Stimulated activated naive CD8-positive, alpha-beta T cell treated with anti-CD3 and anti-CD28 coated beads, Interleukin-15, amount 100 ng/mL, for 72 hours (primary cell): ENCODE data around the gene MYRFL.

Source experiments
- ATAC-seq: fragments of 150-1000 bp; cut with Tn5 transposase; 2 replicates; pipeline ENCODE4 v1.10.0; 2021; ENCODE audit warnings: mild to moderate bottlenecking, moderate library complexity
- DNase-seq, 2 donors: peaks; one replicate each; pipeline ENCODE4 v3.0.0; 2021 to 2022
- H3K27ac Mint-ChIP-seq, 2 donors: one replicate each; pipeline ENCODE4 v1.8.0; 2022; ENCODE audit warnings: mild to moderate bottlenecking in 2 of 2, mixed read lengths in 2 of 2, moderate library complexity in 2 of 2
- H3K27me3 Mint-ChIP-seq: one replicate; pipeline ENCODE4 v1.8.0; 2022; ENCODE audit warnings: mixed read lengths
- H3K4me1 Mint-ChIP-seq: one replicate; pipeline ENCODE4 v1.8.0; 2022; ENCODE audit warnings: mild to moderate bottlenecking, mixed read lengths
- H3K4me3 Mint-ChIP-seq, 2 donors: one replicate each; pipeline ENCODE4 v1.8.0; 2022; ENCODE audit warnings: mild to moderate bottlenecking in 2 of 2, mixed read lengths in 2 of 2, moderate library complexity in 1 of 2
- H3K9me3 Mint-ChIP-seq, 2 donors: one replicate each; pipeline ENCODE4 v1.8.0; 2022; ENCODE audit warnings: mixed read lengths in 2 of 2

MYRFL gene

DNA sequence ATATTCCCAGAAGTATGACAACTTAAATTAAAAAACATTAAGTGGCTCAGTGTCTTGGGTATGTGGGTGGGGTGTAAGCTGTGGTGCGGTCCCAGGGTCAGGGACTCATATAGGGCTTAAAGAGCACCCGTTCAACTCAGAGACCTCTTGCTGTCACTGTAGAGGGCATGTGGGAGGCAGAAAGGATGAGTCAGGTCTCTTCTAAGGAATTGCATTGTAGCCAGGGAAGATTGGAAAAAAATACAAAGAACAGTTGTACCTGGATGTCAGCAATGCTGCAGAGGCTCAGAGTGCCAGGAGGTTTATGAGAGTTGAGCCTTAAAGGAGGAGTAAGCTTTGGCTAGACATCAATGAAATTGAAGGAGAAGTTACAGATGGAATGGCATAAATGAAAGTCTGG is 104.1 kb downstream of the MYRFL start:
- ATAC-seq: no peak
- Mint-ChIP-seq H3K27ac (peak overlapping the region in 1 of 2 donors; percentile 27), H3K27me3 (peaks cover 25% of the 10 kb centered on the region), H3K9me3 (no peaks in the 10 kb centered on the region), H3K4me3 (no peak overlapping the region), H3K4me1 (no peaks in the 10 kb centered on the region)
- no peak for DNase-seq

DNA sequence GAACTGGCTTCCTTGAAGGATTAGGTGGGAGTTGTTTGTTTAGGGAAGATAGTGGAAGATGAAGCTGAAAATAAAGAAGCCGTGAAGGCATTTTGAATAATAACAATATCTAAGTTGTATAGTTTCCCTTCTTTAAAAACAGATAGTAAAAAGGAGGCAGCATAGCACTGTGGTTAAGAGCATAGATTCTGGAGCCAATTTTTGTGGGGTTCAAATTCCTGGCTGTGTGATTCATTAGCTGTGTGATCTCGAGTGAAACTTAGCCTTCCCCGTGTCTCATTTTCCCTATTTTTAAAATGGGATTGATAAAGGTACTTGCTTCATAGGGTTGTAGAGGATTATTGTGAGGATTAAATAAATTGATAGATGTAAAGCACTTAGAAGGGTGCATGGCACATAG is 104.5 kb downstream of the MYRFL start:
- Mint-ChIP-seq H3K4me3 (no peak overlapping the region), H3K27me3 (peaks cover 28% of the 10 kb centered on the region), H3K9me3 (no peaks in the 10 kb centered on the region), H3K4me1 (no peaks in the 10 kb centered on the region), H3K27ac (no peak overlapping the region)
- no peak for ATAC-seq
- DNase-seq: no peak

DNA sequence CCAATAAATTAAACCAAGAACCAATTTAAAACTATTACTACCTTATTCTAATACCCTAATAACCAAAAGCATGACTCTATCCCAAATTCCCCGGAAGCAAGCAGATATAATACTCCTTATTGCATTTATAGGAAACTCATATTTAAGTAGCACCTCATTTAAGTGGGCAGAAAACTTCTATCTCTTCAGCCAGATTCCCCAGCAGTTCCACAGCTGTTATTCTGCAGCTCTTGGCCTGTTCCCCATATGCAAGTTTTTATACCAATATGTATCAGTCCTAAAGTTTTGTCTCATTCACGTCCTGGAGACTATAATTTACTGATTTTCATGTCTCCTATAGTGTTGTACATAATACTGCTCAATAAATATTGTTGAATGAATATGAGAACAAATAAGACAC is 106.5 kb downstream of the MYRFL start:
- no peak for ATAC-seq
- H3K27ac Mint-ChIP-seq: no peak overlapping the region
- peaks cover 12% of the 10 kb centered on the region for H3K27me3 Mint-ChIP-seq
- no peaks in the 10 kb centered on the region for H3K4me1 Mint-ChIP-seq
- H3K9me3 Mint-ChIP-seq: no peaks in the 10 kb centered on the region
- no peak for DNase-seq
- H3K4me3 Mint-ChIP-seq: no peak overlapping the region

- ATAC-seq: no peak
- Mint-ChIP-seq H3K4me1 (no peaks in the 10 kb centered on the region), H3K27ac (no peak overlapping the region), H3K27me3 (peaks cover 12% of the 10 kb centered on the region), H3K9me3 (no peaks in the 10 kb centered on the region), H3K4me3 (no peak overlapping the region)
- DNase-seq: no peak
Observed at GRCh38 chr12:69932154-69932553, 107.1 kb downstream of the MYRFL start.

GRCh38 chr12:69932676-69933552 is 107.9 kb downstream of the MYRFL start:
- H3K4me1 Mint-ChIP-seq: no peaks in the 10 kb centered on the region
- no peak overlapping the region for H3K4me3 Mint-ChIP-seq
- H3K27ac Mint-ChIP-seq: no peak overlapping the region
- DNase-seq: no peak
- H3K27me3 Mint-ChIP-seq: peaks cover 12% of the 10 kb centered on the region
- no peak for ATAC-seq
- no peaks in the 10 kb centered on the region for H3K9me3 Mint-ChIP-seq

GRCh38 chr12:69934011-69934410 is 109.0 kb downstream of the MYRFL start:
- Mint-ChIP-seq H3K9me3 (no peaks in the 10 kb centered on the region), H3K4me3 (no peak overlapping the region), H3K27ac (peak overlapping the region; percentile 39 to 87), H3K4me1 (no peaks in the 10 kb centered on the region), H3K27me3 (peaks cover 12% of the 10 kb centered on the region)
- ATAC-seq: no peak
- DNase-seq: no peak

- no peaks in the 10 kb centered on the region for H3K9me3 Mint-ChIP-seq
- no peak for ATAC-seq
- H3K27ac Mint-ChIP-seq: no peak overlapping the region
- no peak for DNase-seq
- no peaks in the 10 kb centered on the region for H3K4me1 Mint-ChIP-seq
- H3K27me3 Mint-ChIP-seq: peaks cover 12% of the 10 kb centered on the region
- no peak overlapping the region for H3K4me3 Mint-ChIP-seq
Observed at GRCh38 chr12:69935651-69936100, 110.6 kb downstream of the MYRFL start.

DNA sequence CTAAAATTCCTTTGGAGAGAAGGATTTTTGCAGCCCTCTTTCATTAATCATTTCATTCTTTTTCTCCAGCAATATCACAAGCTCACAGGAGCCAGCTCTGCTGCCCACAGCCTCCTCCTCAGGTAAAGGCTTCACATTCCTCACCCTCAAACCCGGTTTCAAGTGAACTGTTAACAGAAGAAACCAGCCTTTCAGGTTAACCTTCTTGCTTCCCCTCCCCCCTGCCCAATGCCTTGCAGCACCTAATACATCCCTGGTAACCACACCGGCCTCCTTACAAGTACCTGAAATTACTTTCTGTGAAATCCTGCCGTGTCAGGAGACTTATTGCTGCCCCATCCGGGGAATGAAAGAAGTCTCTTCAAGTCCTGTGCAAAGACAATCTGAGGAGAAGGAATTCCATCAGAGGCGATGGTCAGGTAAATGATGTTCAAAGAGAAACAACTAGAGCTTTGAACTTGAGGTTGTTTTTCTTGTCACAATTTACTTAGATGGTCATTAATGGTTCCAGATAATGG is 111.2 kb downstream of the MYRFL start:
- no peak overlapping the region for H3K27ac Mint-ChIP-seq
- no peak for ATAC-seq
- H3K9me3 Mint-ChIP-seq: no peaks in the 10 kb centered on the region

DNA sequence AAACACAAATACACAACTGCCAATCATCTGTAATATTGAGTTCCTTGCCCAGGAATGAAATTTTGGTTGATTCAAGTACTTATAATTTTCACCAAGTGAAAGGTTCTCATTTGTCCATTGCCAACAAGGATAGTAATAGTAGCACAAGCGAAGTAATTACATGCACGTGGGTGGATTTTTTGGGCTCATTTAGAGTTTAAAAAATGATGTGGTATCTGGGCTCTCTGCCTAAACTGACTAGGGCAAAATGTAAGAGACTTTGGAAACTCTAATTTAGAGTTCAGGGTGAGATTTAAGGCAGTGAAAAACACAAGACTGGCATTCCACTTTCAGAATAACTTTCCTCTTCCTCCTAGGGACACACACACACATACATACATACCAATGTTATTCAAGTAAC is 111.7 kb downstream of the MYRFL start:
- Mint-ChIP-seq H3K27me3 (peaks cover 12% of the 10 kb centered on the region), H3K9me3 (no peaks in the 10 kb centered on the region), H3K4me3 (no peak overlapping the region), H3K27ac (no peak overlapping the region), H3K4me1 (no peaks in the 10 kb centered on the region)
- ATAC-seq (no peak), DNase-seq (no peak)

More for the DNA sequence above, 111.2 kb downstream of the MYRFL start:
- H3K4me1 Mint-ChIP-seq: no peaks in the 10 kb centered on the region
- DNase-seq: no peak
- H3K27me3 Mint-ChIP-seq: peaks cover 12% of the 10 kb centered on the region
- H3K4me3 Mint-ChIP-seq: no peak overlapping the region

DNA sequence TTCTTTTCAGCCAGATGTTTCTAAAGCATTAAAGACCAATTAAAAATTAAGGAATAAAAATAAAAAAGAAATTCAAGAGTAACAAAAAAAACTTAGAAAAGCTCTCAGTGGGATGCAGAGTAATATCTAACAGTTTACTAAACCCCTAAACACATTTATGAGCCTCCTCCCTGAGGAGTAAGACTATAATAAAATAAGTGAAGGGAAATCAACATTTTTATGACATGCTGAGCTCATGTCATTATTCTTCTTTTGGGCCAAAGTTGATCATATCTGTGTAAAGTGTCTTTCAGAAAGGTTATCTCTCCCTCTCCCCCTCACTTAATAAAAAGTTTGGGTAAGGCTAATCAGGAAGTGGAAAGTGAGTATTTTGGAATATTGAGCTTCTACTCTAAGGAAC is 122.1 kb downstream of the MYRFL start:
- Mint-ChIP-seq H3K27ac (no peak overlapping the region), H3K27me3 (no peaks in the 10 kb centered on the region), H3K4me3 (no peak overlapping the region), H3K4me1 (no peaks in the 10 kb centered on the region), H3K9me3 (no peaks in the 10 kb centered on the region)
- DNase-seq: no peak
- ATAC-seq: no peak

GRCh38 chr12:69947897-69948296 is 122.9 kb downstream of the MYRFL start:
- Mint-ChIP-seq H3K4me3 (no peak overlapping the region), H3K27me3 (no peaks in the 10 kb centered on the region), H3K4me1 (no peaks in the 10 kb centered on the region), H3K9me3 (no peaks in the 10 kb centered on the region), H3K27ac (no peak overlapping the region)
- ATAC-seq (no peak), DNase-seq (no peak)

DNA sequence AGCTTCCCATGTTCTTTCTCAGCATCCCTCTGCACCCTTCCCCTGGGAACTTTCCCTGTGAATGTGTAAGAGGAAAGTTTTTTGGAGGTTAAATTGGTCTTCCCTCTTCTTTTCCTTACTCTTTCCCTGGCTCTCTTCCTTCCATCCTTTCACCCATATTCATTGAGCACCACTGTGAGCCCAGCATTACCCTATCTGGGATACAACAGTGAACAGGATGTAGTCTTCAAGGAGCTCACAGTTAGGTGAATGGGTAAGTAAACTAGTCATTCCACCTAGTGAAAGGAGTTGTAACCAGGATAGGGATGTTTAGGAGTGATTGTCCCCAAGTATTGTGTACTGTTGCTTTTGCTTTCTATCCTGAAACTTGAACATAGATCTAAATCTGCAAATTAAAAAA is 123.8 kb downstream of the MYRFL start:
- H3K4me1 Mint-ChIP-seq: no peaks in the 10 kb centered on the region
- no peaks in the 10 kb centered on the region for H3K27me3 Mint-ChIP-seq
- ATAC-seq (no peak), DNase-seq (no peak)
- peak overlapping the region in 1 of 2 donors; percentile 75 for H3K27ac Mint-ChIP-seq
- no peaks in the 10 kb centered on the region for H3K9me3 Mint-ChIP-seq
- H3K4me3 Mint-ChIP-seq: no peak overlapping the region

- Mint-ChIP-seq H3K9me3 (no peaks in the 10 kb centered on the region), H3K27ac (no peak overlapping the region), H3K27me3 (no peaks in the 10 kb centered on the region), H3K4me1 (no peaks in the 10 kb centered on the region), H3K4me3 (no peak overlapping the region)
- no peak for DNase-seq
- no peak for ATAC-seq
Observed at GRCh38 chr12:69949311-69950002, 124.4 kb downstream of the MYRFL start.

GRCh38 chr12:69951108-69951507 is 126.1 kb downstream of the MYRFL start:
- H3K4me3 Mint-ChIP-seq: no peak overlapping the region
- no peak overlapping the region for H3K27ac Mint-ChIP-seq
- DNase-seq: no peak
- no peaks in the 10 kb centered on the region for H3K4me1 Mint-ChIP-seq
- no peak for ATAC-seq
- H3K27me3 Mint-ChIP-seq: no peaks in the 10 kb centered on the region
- no peaks in the 10 kb centered on the region for H3K9me3 Mint-ChIP-seq

- H3K27me3 Mint-ChIP-seq: peaks cover 4% of the 10 kb centered on the region
- no peak overlapping the region for H3K4me3 Mint-ChIP-seq
- no peaks in the 10 kb centered on the region for H3K9me3 Mint-ChIP-seq
- DNase-seq (no peak), ATAC-seq (no peak)
- H3K4me1 Mint-ChIP-seq: no peaks in the 10 kb centered on the region
- peak overlapping the region in 1 of 2 donors; percentile 54 for H3K27ac Mint-ChIP-seq
Observed at GRCh38 chr12:69952890-69953289, 127.9 kb downstream of the MYRFL start.

DNA sequence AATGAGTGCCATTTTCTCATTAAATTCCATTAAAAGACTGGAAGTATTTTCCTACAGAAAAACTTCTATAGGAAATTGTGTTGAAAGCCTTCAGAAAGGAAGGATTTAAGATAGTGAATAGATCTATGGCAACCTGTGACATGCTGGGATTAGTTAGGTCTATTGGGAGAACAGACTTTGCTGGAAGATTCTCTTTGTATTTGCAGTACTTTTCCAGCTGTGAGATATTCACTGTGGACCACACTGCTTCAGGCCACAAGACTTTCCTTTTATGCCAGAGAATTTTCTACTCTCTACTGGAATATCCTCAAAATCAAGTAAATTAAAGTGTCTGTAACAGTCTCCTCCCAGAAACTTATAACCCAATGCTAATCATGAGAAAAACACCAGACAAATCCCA is 136.2 kb downstream of the MYRFL start:
- no peak for DNase-seq
- ATAC-seq: no peak
- Mint-ChIP-seq H3K27ac (no peak overlapping the region), H3K4me3 (no peak overlapping the region), H3K4me1 (no peaks in the 10 kb centered on the region), H3K27me3 (peaks cover 21% of the 10 kb centered on the region), H3K9me3 (no peaks in the 10 kb centered on the region)
